ENCODE results near the gene LTBP1. TPM values are rescaled to one million over a fixed set of nuclear protein-coding genes. Genes with fewer than 3 reads are reported as not detected.

Gene LTBP1
- polyA plus RNA-seq, 1 donor (not counting 4 experiments of a cell fraction or from before 2014, with no cell fraction given), result 9.2 TPM

GRCh38 chr2:33121925-33122324 lies 175.2 kb downstream of the LTBP1 start:
- DNase-seq (ENCODE audit: low read depth, low spot score) (no peak), FAIRE-seq (no peak)
- dilution Hi-C loops (cut with MboI; ENCODE audit: extremely low pct_ligation_motif_present, low sequenced_read_pairs), result no loop called here
- H3K9me3 ChIP-seq (ENCODE audit: control insufficient read depth, low read depth, low read length), result no peaks in the 10 kb centered on the region
- H3K9me1 ChIP-seq (ENCODE audit: control insufficient read depth, extremely low read depth, insufficient read depth, low read length), result no peaks in the 10 kb centered on the region
- peaks cover 27% of the 10 kb centered on the region for H3K4me1 ChIP-seq (ENCODE audit: control insufficient read depth, extremely low read depth, insufficient read depth, low read length)
- H4K20me1 ChIP-seq (ENCODE audit: control insufficient read depth, extremely low read depth, insufficient read depth, low read length), result no peaks in the 10 kb centered on the region
- TF ChIP-seq EZH2 (IDR thresholded peaks at IDR 0.05; ENCODE audit: low read length), result no peak
- TF ChIP-seq, protein P1, sequence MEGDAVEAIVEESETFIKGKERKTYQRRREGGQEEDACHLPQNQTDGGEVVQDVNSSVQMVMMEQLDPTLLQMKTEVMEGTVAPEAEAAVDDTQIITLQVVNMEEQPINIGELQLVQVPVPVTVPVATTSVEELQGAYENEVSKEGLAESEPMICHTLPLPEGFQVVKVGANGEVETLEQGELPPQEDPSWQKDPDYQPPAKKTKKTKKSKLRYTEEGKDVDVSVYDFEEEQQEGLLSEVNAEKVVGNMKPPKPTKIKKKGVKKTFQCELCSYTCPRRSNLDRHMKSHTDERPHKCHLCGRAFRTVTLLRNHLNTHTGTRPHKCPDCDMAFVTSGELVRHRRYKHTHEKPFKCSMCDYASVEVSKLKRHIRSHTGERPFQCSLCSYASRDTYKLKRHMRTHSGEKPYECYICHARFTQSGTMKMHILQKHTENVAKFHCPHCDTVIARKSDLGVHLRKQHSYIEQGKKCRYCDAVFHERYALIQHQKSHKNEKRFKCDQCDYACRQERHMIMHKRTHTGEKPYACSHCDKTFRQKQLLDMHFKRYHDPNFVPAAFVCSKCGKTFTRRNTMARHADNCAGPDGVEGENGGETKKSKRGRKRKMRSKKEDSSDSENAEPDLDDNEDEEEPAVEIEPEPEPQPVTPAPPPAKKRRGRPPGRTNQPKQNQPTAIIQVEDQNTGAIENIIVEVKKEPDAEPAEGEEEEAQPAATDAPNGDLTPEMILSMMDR (optimal IDR thresholded peaks at IDR 0.05 in 1 of 3, IDR thresholded peaks at IDR 0.05 in 1 of 3, conservative IDR thresholded peaks at IDR 0.05 in 1 of 3; ENCODE audit: extremely low read depth in 1 of 3, insufficient read depth in 2 of 3, low read length in 3 of 3), result no peak
- no peak overlapping the region for H3K4me2 ChIP-seq (ENCODE audit: control insufficient read depth, extremely low read depth, insufficient read depth, low read depth, low read length)
- no peak overlapping the region for H2AFZ ChIP-seq (ENCODE audit: control insufficient read depth, low read length)
- H3K27ac ChIP-seq (ENCODE audit: control insufficient read depth, insufficient read depth, low read length), result no peak overlapping the region
- H3K27me3 ChIP-seq (ENCODE audit: control insufficient read depth, extremely low read depth, insufficient read depth, low read length), result no peaks in the 10 kb centered on the region
- H3K79me2 ChIP-seq (ENCODE audit: control insufficient read depth, insufficient read depth, low read length), result no peaks in the 10 kb centered on the region
- H3K4me3 ChIP-seq (ENCODE audit: control insufficient read depth in 2 of 3, extremely low read depth in 1 of 3, insufficient read depth in 2 of 3, low read depth in 1 of 3, low read length in 3 of 3), result no peak overlapping the region
- no peak overlapping the region for H3K9ac ChIP-seq (ENCODE audit: control insufficient read depth, extremely low read depth, insufficient read depth, low read length)
- H3K36me3 ChIP-seq (ENCODE audit: control insufficient read depth in 2 of 2, extremely low read depth in 1 of 2, insufficient read depth in 2 of 2, low read length in 2 of 2), result no peaks in the 10 kb centered on the region

- H3K36me3 ChIP-seq (ENCODE audit: control insufficient read depth in 2 of 2, extremely low read depth in 1 of 2, insufficient read depth in 2 of 2, low read length in 2 of 2), result no peaks in the 10 kb centered on the region
- no peaks in the 10 kb centered on the region for H4K20me1 ChIP-seq (ENCODE audit: control insufficient read depth, extremely low read depth, insufficient read depth, low read length)
- H3K9ac ChIP-seq (ENCODE audit: control insufficient read depth, extremely low read depth, insufficient read depth, low read length), result no peak overlapping the region
- H3K27me3 ChIP-seq (ENCODE audit: control insufficient read depth, extremely low read depth, insufficient read depth, low read length), result no peaks in the 10 kb centered on the region
- dilution Hi-C loops (cut with MboI; ENCODE audit: extremely low pct_ligation_motif_present, low sequenced_read_pairs), result no loop called here
- H3K4me3 ChIP-seq (ENCODE audit: control insufficient read depth in 2 of 3, extremely low read depth in 1 of 3, insufficient read depth in 2 of 3, low read depth in 1 of 3, low read length in 3 of 3), result no peak overlapping the region
- no peak overlapping the region for H2AFZ ChIP-seq (ENCODE audit: control insufficient read depth, low read length)
- peaks cover 35% of the 10 kb centered on the region for H3K4me1 ChIP-seq (ENCODE audit: control insufficient read depth, extremely low read depth, insufficient read depth, low read length)
- peak overlapping the region; percentile 30 for H3K27ac ChIP-seq (ENCODE audit: control insufficient read depth, insufficient read depth, low read length)
- H3K4me2 ChIP-seq (ENCODE audit: control insufficient read depth, extremely low read depth, insufficient read depth, low read depth, low read length), result no peak overlapping the region
- FAIRE-seq, result no peak
- H3K9me1 ChIP-seq (ENCODE audit: control insufficient read depth, extremely low read depth, insufficient read depth, low read length), result no peaks in the 10 kb centered on the region
- TF ChIP-seq, protein P1 (optimal IDR thresholded peaks at IDR 0.05 in 1 of 3, IDR thresholded peaks at IDR 0.05 in 1 of 3, conservative IDR thresholded peaks at IDR 0.05 in 1 of 3; ENCODE audit: extremely low read depth in 1 of 3, insufficient read depth in 2 of 3, low read length in 3 of 3), result no peak
- no peak for TF ChIP-seq EZH2 (IDR thresholded peaks at IDR 0.05; ENCODE audit: low read length)
- no peak for DNase-seq (ENCODE audit: low read depth, low spot score)
- H3K9me3 ChIP-seq (ENCODE audit: control insufficient read depth, low read depth, low read length), result no peaks in the 10 kb centered on the region
- H3K79me2 ChIP-seq (ENCODE audit: control insufficient read depth, insufficient read depth, low read length), result no peaks in the 10 kb centered on the region
These were observed 176.0 kb downstream of the LTBP1 start for GRCh38 chr2:33122726-33123125.

All from keratinocyte (primary cell).